Stimulated activated CD8-positive, alpha-beta memory T cell treated with anti-CD3 and anti-CD28 coated beads, Interleukin-12 subunit alpha, Interleukin-12 subunit beta, amount 100 ng/mL, for 1 hour (primary cell): ENCODE data around the gene ZNF665.
A peak's percentile ranks its signal among the peaks of the same experiment; 100 is the strongest.
"Not testable (repeated sequence)": the region's sequence is repeated elsewhere in the genome, so short reads cannot be mapped to it uniquely, and the experiment has no call there.

ENCODE experiments used
- DNase-seq: peaks from one replicate; pipeline ENCODE4 v3.0.0-alpha.2; 2020; ENCODE audit warnings: low read depth

ZNF665 gene

GRCh38 chr19:53157626-53158025 lies 35.5 kb downstream of the ZNF665 start:
- DNase-seq, result no peak

GRCh38 chr19:53156850-53157249 lies 36.3 kb downstream of the ZNF665 start:
- DNase-seq, result no peak

GRCh38 chr19:53147645-53148044 lies 45.5 kb downstream of the ZNF665 start:
- DNase-seq, result no peak

- no peak for DNase-seq
Measured at GRCh38 chr19:53140351-53140750, 52.8 kb downstream of the ZNF665 start.

GRCh38 chr19:53136432-53136831 lies 56.7 kb downstream of the ZNF665 start:
- DNase-seq, result no peak

- peak; percentile 10 for DNase-seq
Measured at GRCh38 chr19:53132141-53132991, 60.8 kb downstream of the ZNF665 start, which contains the start of gene ZNF415. ZNF415 (minus strand) TSS chr19:53132910; CDS start chr19:53122676, 10,234 bp downstream.

GRCh38 chr19:53131727-53132126 lies 61.4 kb downstream of the ZNF665 start:
- DNase-seq, result no peak

GRCh38 chr19:53131085-53131590 lies 62.0 kb downstream of the ZNF665 start:
- DNase-seq, result no peak

- DNase-seq, result no peak
Measured at GRCh38 chr19:53130506-53130905, 62.7 kb downstream of the ZNF665 start.

- not testable (repeated sequence) for DNase-seq
Measured at GRCh38 chr19:53126733-53127526, 66.2 kb downstream of the ZNF665 start.

GRCh38 chr19:53123400-53123799 lies 69.8 kb downstream of the ZNF665 start:
- no peak for DNase-seq
